Parathyroid adenoma (tissue), 2 donors: ENCODE measurements around the gene SPATA18.
"Not testable (repeated sequence)": the region's sequence is repeated elsewhere in the genome, so short reads cannot be mapped to it uniquely, and the experiment has no call there.

ENCODE experiments used
- H2AFZ ChIP-seq: fragments of 300-600 bp; sonication (generic); one replicate; pipeline ENCODE4 v1.7.0; 2017; ENCODE audit warnings: antibody characterized with exemption, mild to moderate bottlenecking
- H3K27ac ChIP-seq: fragments of 300-600 bp; sonication (generic); one replicate; pipeline ENCODE4 v1.7.0; 2017
- H3K27me3 ChIP-seq: fragments of 300-600 bp; sonication (generic); one replicate; pipeline ENCODE4 v1.7.0; 2017; ENCODE audit warnings: low read length; ENCODE audit not compliant: control insufficient read depth, insufficient read depth
- H3K36me3 ChIP-seq: fragments of 300-600 bp; sonication (generic); one replicate; pipeline ENCODE4 v1.7.0; 2017; ENCODE audit warnings: low read length; ENCODE audit not compliant: control insufficient read depth, insufficient read depth
- H3K4me1 ChIP-seq: fragments of 300-600 bp; sonication (generic); one replicate; pipeline ENCODE4 v1.7.0; 2017; ENCODE audit warnings: control low read depth
- H3K4me2 ChIP-seq: fragments of 300-600 bp; sonication (generic); one replicate; pipeline ENCODE4 v1.7.0; 2017; ENCODE audit warnings: low read length
- H3K4me3 ChIP-seq: fragments of 300-600 bp; sonication (generic); one replicate; pipeline ENCODE4 v1.7.0; 2017; ENCODE audit warnings: low read depth, low read length
- H3K79me2 ChIP-seq: fragments of 300-600 bp; sonication (generic); one replicate; pipeline ENCODE4 v1.7.0; 2017; ENCODE audit warnings: control low read depth
- H3K9ac ChIP-seq: fragments of 300-600 bp; sonication (generic); one replicate; pipeline ENCODE4 v1.7.0; 2017; ENCODE audit warnings: mild to moderate bottlenecking
- H3K9me3 ChIP-seq: fragments of 300-600 bp; sonication (generic); one replicate; pipeline ENCODE4 v1.7.0; 2017; ENCODE audit warnings: low read length; ENCODE audit not compliant: control insufficient read depth
- TF ChIP-seq, protein P1 (sequence below): fragments of 300-600 bp; sonication (generic); IDR thresholded peaks from one replicate; pipeline ENCODE4 v1.7.0; 2017; ENCODE audit warnings: antibody characterized with exemption, mild to moderate bottlenecking
- donor health status: primary hyperparathyroidism.

SPATA18 gene

DNA sequence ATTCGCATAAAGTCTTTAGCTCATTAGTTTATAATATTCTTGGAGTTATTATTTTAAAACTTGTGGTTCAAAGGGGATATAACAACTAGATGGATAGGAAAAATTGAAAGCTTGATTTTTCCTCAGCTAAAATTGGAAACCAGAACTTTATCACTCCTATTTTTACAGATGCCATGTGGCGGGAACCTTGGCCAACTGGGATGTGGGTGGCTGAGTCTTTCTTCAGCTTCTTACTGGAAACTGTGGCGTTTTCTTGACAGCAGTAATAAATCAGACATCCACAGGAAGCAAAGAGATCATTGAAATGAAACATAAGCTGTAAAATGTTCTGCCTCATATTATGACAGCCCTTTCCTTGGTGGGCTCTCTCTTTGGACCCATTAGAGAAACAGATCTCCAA lies 84.1 kb downstream of the SPATA18 start:
- Histone ChIP-seq H3K9me3 (no peaks in the 10 kb centered on the region), H2AFZ (no peak overlapping the region), H3K4me3 (no peak overlapping the region), H3K79me2 (no peaks in the 10 kb centered on the region), H3K27me3 (no peaks in the 10 kb centered on the region), H3K36me3 (no peaks in the 10 kb centered on the region), H3K27ac (no peak overlapping the region), H3K4me1 (no peaks in the 10 kb centered on the region), H3K9ac (no peak overlapping the region), H3K4me2 (no peak overlapping the region)
- TF ChIP-seq, protein P1, sequence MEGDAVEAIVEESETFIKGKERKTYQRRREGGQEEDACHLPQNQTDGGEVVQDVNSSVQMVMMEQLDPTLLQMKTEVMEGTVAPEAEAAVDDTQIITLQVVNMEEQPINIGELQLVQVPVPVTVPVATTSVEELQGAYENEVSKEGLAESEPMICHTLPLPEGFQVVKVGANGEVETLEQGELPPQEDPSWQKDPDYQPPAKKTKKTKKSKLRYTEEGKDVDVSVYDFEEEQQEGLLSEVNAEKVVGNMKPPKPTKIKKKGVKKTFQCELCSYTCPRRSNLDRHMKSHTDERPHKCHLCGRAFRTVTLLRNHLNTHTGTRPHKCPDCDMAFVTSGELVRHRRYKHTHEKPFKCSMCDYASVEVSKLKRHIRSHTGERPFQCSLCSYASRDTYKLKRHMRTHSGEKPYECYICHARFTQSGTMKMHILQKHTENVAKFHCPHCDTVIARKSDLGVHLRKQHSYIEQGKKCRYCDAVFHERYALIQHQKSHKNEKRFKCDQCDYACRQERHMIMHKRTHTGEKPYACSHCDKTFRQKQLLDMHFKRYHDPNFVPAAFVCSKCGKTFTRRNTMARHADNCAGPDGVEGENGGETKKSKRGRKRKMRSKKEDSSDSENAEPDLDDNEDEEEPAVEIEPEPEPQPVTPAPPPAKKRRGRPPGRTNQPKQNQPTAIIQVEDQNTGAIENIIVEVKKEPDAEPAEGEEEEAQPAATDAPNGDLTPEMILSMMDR, result no peak

GRCh38 chr4:52137152-52137551 lies 86.0 kb downstream of the SPATA18 start:
- not testable (repeated sequence) for H3K36me3 ChIP-seq, H2AFZ ChIP-seq, H3K9ac ChIP-seq, H3K9me3 ChIP-seq, H3K4me2 ChIP-seq, H3K4me3 ChIP-seq, H3K79me2 ChIP-seq, H3K27me3 ChIP-seq, H3K4me1 ChIP-seq, H3K27ac ChIP-seq

DNA sequence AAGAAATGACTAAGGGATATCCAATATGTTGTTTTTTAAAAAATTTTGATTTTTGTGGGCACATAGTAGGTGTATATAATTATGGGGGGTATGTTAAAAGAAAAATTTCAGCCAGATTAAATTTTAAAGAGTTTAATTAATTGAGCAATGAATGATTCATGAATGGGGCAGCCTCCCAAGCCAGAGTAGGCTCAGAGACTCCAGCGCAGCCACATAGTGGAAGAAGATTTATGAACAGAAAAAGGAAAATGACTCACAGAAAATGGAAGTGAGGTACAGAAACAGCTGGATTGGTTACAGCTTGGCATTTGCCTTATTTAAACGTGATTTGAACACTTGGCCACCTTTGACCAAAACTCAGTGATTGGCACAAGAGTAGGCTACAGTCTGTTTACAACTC lies 91.7 kb downstream of the SPATA18 start:
- H3K27ac ChIP-seq, result no peak overlapping the region
- no peak overlapping the region for H3K4me2 ChIP-seq
- H3K4me3 ChIP-seq, result no peak overlapping the region
- TF ChIP-seq, protein P1, result no peak
- H3K9ac ChIP-seq, result no peak overlapping the region
- no peaks in the 10 kb centered on the region for H3K9me3 ChIP-seq
- H3K27me3 ChIP-seq, result no peaks in the 10 kb centered on the region
- no peaks in the 10 kb centered on the region for H3K79me2 ChIP-seq
- no peak overlapping the region for H2AFZ ChIP-seq
- H3K4me1 ChIP-seq, result no peaks in the 10 kb centered on the region
- H3K36me3 ChIP-seq, result no peaks in the 10 kb centered on the region

GRCh38 chr4:52143815-52144214 lies 92.7 kb downstream of the SPATA18 start:
- H3K4me3 ChIP-seq, result no peak overlapping the region
- H3K79me2 ChIP-seq, result no peaks in the 10 kb centered on the region
- H3K9ac ChIP-seq, result no peak overlapping the region
- TF ChIP-seq, protein P1, result no peak
- no peak overlapping the region for H3K27ac ChIP-seq
- no peaks in the 10 kb centered on the region for H3K4me1 ChIP-seq
- H3K27me3 ChIP-seq, result no peaks in the 10 kb centered on the region
- no peaks in the 10 kb centered on the region for H3K36me3 ChIP-seq
- no peaks in the 10 kb centered on the region for H3K9me3 ChIP-seq
- H3K4me2 ChIP-seq, result no peak overlapping the region
- H2AFZ ChIP-seq, result no peak overlapping the region

- TF ChIP-seq, protein P1, result no peak
- no peak overlapping the region for H3K4me2 ChIP-seq
- H3K36me3 ChIP-seq, result no peaks in the 10 kb centered on the region
- H3K9ac ChIP-seq, result no peak overlapping the region
- no peaks in the 10 kb centered on the region for H3K9me3 ChIP-seq
- H3K4me3 ChIP-seq, result no peak overlapping the region
- H3K79me2 ChIP-seq, result no peaks in the 10 kb centered on the region
- no peaks in the 10 kb centered on the region for H3K27me3 ChIP-seq
- H3K4me1 ChIP-seq, result no peaks in the 10 kb centered on the region
- H3K27ac ChIP-seq, result no peak overlapping the region
- H2AFZ ChIP-seq, result no peak overlapping the region
These were observed 93.3 kb downstream of the SPATA18 start for GRCh38 chr4:52144372-52144771.
